HUES48 (cell line): Measurements from ENCODE around the gene PRKCH.

Source experiments
- H3K27ac ChIP-seq: one replicate; pipeline ENCODE4 v1.7.0; 2013; ENCODE audit warnings: low read depth, low read length, inconsistent platforms
- H3K27me3 ChIP-seq: 2 replicates; pipeline ENCODE4 v1.6.1; 2013; ENCODE audit warnings: mild to moderate bottlenecking, low read length; ENCODE audit not compliant: control insufficient read depth, insufficient read depth
- H3K36me3 ChIP-seq: 2 replicates; pipeline ENCODE4 v1.6.1; 2013; ENCODE audit warnings: low read length; ENCODE audit not compliant: control insufficient read depth, insufficient read depth
- H3K4me1 ChIP-seq: 2 replicates; pipeline ENCODE4 v1.6.1; 2013; ENCODE audit warnings: mild to moderate bottlenecking, low read length; ENCODE audit not compliant: control insufficient read depth, insufficient read depth
- H3K4me3 ChIP-seq: 2 replicates; pipeline ENCODE4 v1.5.1; 2013; ENCODE audit warnings: mild to moderate bottlenecking, low read depth, low read length
- H3K9ac ChIP-seq: 2 replicates; pipeline ENCODE4 v1.6.1; 2013; ENCODE audit warnings: mild to moderate bottlenecking, low read depth, low read length, moderate library complexity
- H3K9me3 ChIP-seq: 2 replicates; pipeline ENCODE4 v1.6.1; 2013; ENCODE audit warnings: low read length; ENCODE audit not compliant: control insufficient read depth, insufficient read depth

The PRKCH gene

GRCh38 chr14:61395115-61395725 lies 73.8 kb downstream of the PRKCH start:
- no peaks in the 10 kb centered on the region for H3K9me3 ChIP-seq
- no peak overlapping the region for H3K27ac ChIP-seq
- no peaks in the 10 kb centered on the region for H3K4me1 ChIP-seq
- H3K36me3 ChIP-seq: no peaks in the 10 kb centered on the region
- H3K27me3 ChIP-seq: no peaks in the 10 kb centered on the region
- no peak overlapping the region for H3K9ac ChIP-seq
- H3K4me3 ChIP-seq: no peak overlapping the region

DNA sequence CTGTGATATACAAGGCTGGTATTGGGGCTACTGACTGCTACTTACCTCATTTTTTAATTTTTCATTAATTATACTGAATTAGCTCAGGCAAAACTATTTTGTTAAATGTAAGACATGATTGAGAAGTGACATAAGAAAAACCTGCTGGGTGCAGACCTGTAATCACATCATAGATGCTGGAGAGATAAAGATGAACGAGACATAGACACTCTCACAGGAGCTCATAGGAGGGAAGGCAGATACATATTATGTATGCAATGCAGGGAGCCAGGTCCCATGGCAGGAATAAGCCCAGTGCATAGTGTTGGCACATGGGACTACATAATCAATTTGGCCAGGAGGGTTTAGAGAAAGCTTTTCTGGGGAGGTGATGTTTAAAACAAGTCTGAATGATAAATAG lies 74.9 kb downstream of the PRKCH start:
- H3K9ac ChIP-seq: no peak overlapping the region
- no peaks in the 10 kb centered on the region for H3K4me1 ChIP-seq
- no peak overlapping the region for H3K27ac ChIP-seq

DNA sequence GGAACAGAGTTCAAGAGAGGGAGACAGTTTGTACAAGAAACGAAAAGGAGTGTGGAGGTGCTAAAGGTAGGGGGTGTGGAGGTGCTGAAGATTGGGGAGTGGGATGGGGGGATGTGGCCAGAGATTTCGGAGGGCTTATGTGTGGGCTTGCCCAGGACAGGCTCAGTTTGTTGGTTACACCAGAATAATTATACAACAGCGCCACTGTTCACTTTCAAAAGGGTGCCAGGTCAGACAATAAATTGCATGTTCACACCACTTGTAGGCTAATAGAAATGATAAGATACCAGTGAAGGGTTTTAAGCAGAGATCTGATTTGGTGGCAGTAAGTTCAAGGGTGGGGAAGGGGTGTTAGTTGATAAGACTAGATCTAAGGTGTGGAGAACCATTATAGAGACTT lies 75.3 kb downstream of the PRKCH start:
- H3K4me3 ChIP-seq: no peak overlapping the region
- no peak overlapping the region for H3K27ac ChIP-seq
- no peaks in the 10 kb centered on the region for H3K4me1 ChIP-seq
- H3K36me3 ChIP-seq: no peaks in the 10 kb centered on the region
- no peaks in the 10 kb centered on the region for H3K9me3 ChIP-seq
- no peaks in the 10 kb centered on the region for H3K27me3 ChIP-seq
- H3K9ac ChIP-seq: no peak overlapping the region

More for the DNA sequence above, 74.9 kb downstream of the PRKCH start:
- Histone ChIP-seq H3K27me3 (no peaks in the 10 kb centered on the region), H3K36me3 (no peaks in the 10 kb centered on the region), H3K9me3 (no peaks in the 10 kb centered on the region), H3K4me3 (no peak overlapping the region)

- Histone ChIP-seq H3K9me3 (no peaks in the 10 kb centered on the region), H3K27ac (no peak overlapping the region), H3K36me3 (no peaks in the 10 kb centered on the region), H3K9ac (no peak overlapping the region), H3K4me1 (no peaks in the 10 kb centered on the region), H3K27me3 (no peaks in the 10 kb centered on the region), H3K4me3 (no peak overlapping the region)
These were observed 76.2 kb downstream of the PRKCH start for GRCh38 chr14:61397615-61398014.

- Histone ChIP-seq H3K36me3 (no peaks in the 10 kb centered on the region), H3K4me1 (no peaks in the 10 kb centered on the region), H3K9ac (no peak overlapping the region), H3K9me3 (no peaks in the 10 kb centered on the region), H3K27me3 (no peaks in the 10 kb centered on the region), H3K4me3 (no peak overlapping the region), H3K27ac (no peak overlapping the region)
These were observed 76.8 kb downstream of the PRKCH start for GRCh38 chr14:61398221-61398620.

DNA sequence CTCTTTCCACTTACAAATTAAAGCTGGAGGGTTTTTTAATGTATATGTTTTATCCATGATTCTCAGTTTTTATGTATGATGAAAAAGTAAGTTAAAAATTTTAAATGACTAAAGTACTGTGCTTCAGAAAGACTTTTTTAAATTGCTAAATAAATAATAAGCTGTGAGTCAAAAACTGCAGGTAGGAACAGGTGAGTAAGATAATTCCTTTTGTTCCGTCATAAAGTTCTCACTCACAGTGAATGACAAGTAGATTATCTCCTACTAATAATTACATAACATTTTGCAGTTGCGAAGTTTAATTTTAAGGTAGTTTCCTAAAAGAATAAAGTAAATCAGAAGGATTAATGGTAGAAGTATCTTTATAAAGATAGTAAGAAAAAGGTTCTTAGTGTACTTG lies 78.0 kb downstream of the PRKCH start:
- no peaks in the 10 kb centered on the region for H3K36me3 ChIP-seq
- no peaks in the 10 kb centered on the region for H3K9me3 ChIP-seq
- H3K27me3 ChIP-seq: no peaks in the 10 kb centered on the region
- no peak overlapping the region for H3K4me3 ChIP-seq
- no peak overlapping the region for H3K27ac ChIP-seq
- no peaks in the 10 kb centered on the region for H3K4me1 ChIP-seq
- no peak overlapping the region for H3K9ac ChIP-seq

- H3K9me3 ChIP-seq: no peaks in the 10 kb centered on the region
- H3K27me3 ChIP-seq: no peaks in the 10 kb centered on the region
- H3K9ac ChIP-seq: no peak overlapping the region
- no peak overlapping the region for H3K27ac ChIP-seq
- peaks cover 8% of the 10 kb centered on the region for H3K4me1 ChIP-seq
- no peak overlapping the region for H3K4me3 ChIP-seq
- H3K36me3 ChIP-seq: no peaks in the 10 kb centered on the region
These were observed 80.1 kb downstream of the PRKCH start for GRCh38 chr14:61401461-61401860.

DNA sequence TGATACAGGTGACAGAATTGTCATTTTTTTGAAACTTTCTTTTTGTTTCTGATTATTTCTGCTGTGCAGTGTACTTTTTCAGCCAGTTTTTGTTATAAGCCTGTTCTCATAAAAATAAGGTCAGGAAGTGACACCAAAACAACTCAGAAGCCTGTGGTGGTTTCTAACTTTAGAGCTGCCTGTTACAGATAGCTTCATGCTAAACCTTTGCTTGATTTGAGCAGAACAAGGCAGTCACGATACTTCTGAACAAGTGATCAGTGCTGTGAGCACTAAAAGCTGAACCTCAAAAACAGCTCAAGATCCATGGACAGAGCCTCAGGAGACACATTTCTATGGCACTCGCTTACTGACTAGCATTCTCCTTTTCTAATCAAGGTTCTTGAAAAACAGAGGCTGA lies 82.0 kb downstream of the PRKCH start:
- Histone ChIP-seq H3K4me1 (peaks cover 20% of the 10 kb centered on the region), H3K9me3 (no peaks in the 10 kb centered on the region), H3K4me3 (no peak overlapping the region), H3K27ac (no peak overlapping the region), H3K9ac (no peak overlapping the region), H3K36me3 (no peaks in the 10 kb centered on the region), H3K27me3 (no peaks in the 10 kb centered on the region)

- no peaks in the 10 kb centered on the region for H3K36me3 ChIP-seq
- no peaks in the 10 kb centered on the region for H3K27me3 ChIP-seq
- H3K4me3 ChIP-seq: no peak overlapping the region
- no peak overlapping the region for H3K9ac ChIP-seq
- no peak overlapping the region for H3K27ac ChIP-seq
- no peaks in the 10 kb centered on the region for H3K9me3 ChIP-seq
- H3K4me1 ChIP-seq: peaks cover 20% of the 10 kb centered on the region
These were observed 83.3 kb downstream of the PRKCH start for GRCh38 chr14:61404637-61405036.

- Histone ChIP-seq H3K4me1 (peaks cover 20% of the 10 kb centered on the region), H3K9ac (no peak overlapping the region), H3K36me3 (no peaks in the 10 kb centered on the region), H3K9me3 (no peaks in the 10 kb centered on the region), H3K4me3 (no peak overlapping the region), H3K27ac (no peak overlapping the region), H3K27me3 (no peaks in the 10 kb centered on the region)
These were observed 84.8 kb downstream of the PRKCH start for GRCh38 chr14:61406198-61406597.

- H3K27ac ChIP-seq: no peak overlapping the region
- H3K4me1 ChIP-seq: peaks cover 20% of the 10 kb centered on the region
- no peak overlapping the region for H3K9ac ChIP-seq
These were observed 85.3 kb downstream of the PRKCH start for GRCh38 chr14:61406675-61407074.

DNA sequence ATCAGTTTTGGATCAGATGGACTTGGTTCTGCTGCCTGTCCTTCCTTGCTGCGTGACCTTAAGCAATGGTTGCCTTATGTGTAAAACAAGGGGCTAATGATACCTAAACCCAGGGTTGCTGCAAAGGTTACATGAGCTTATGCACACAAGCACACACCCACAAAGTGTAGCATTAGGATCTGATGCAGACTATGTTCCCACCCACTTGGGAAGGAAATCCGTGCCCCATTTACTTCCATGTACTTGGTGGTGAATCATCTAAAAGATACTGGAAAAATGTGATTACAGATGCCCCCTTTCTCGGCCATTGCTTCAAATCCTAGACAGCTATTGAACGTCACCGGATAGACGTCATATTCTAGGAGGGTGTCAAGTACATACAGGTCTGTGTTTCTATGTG lies 87.1 kb downstream of the PRKCH start:
- peaks cover 20% of the 10 kb centered on the region for H3K4me1 ChIP-seq
- no peaks in the 10 kb centered on the region for H3K36me3 ChIP-seq
- H3K9me3 ChIP-seq: no peaks in the 10 kb centered on the region
- H3K27me3 ChIP-seq: no peaks in the 10 kb centered on the region
- no peak overlapping the region for H3K4me3 ChIP-seq
- H3K27ac ChIP-seq: no peak overlapping the region
- H3K9ac ChIP-seq: no peak overlapping the region

More at GRCh38 chr14:61406675-61407074, 85.3 kb downstream of the PRKCH start:
- H3K27me3 ChIP-seq: no peaks in the 10 kb centered on the region
- no peaks in the 10 kb centered on the region for H3K9me3 ChIP-seq
- no peaks in the 10 kb centered on the region for H3K36me3 ChIP-seq
- no peak overlapping the region for H3K4me3 ChIP-seq
